Choroid plexus epithelial cell (primary cell): ENCODE measurements around the gene KRTAP5-5.
"Not testable (repeated sequence)": the region's sequence is repeated elsewhere in the genome, so short reads cannot be mapped to it uniquely, and the experiment has no call there.

Source experiments
- DNase-seq: peaks from one replicate; pipeline ENCODE4 v3.0.0-alpha.2; 2010; ENCODE audit warnings: low read depth
- H3K4me3 ChIP-seq: 2 replicates; pipeline ENCODE4 v1.5.1; 2011; ENCODE audit warnings: low read depth, mild to moderate bottlenecking, control low read depth, low read length, moderate library complexity
- TF ChIP-seq, protein P1 (sequence below): conservative IDR thresholded peaks from 2 replicates; pipeline ENCODE4 v1.5.1; 2011; ENCODE audit warnings: low read depth, mild to moderate bottlenecking, control low read depth, inconsistent platforms, low read length, moderate library complexity

The KRTAP5-5 gene

DNA sequence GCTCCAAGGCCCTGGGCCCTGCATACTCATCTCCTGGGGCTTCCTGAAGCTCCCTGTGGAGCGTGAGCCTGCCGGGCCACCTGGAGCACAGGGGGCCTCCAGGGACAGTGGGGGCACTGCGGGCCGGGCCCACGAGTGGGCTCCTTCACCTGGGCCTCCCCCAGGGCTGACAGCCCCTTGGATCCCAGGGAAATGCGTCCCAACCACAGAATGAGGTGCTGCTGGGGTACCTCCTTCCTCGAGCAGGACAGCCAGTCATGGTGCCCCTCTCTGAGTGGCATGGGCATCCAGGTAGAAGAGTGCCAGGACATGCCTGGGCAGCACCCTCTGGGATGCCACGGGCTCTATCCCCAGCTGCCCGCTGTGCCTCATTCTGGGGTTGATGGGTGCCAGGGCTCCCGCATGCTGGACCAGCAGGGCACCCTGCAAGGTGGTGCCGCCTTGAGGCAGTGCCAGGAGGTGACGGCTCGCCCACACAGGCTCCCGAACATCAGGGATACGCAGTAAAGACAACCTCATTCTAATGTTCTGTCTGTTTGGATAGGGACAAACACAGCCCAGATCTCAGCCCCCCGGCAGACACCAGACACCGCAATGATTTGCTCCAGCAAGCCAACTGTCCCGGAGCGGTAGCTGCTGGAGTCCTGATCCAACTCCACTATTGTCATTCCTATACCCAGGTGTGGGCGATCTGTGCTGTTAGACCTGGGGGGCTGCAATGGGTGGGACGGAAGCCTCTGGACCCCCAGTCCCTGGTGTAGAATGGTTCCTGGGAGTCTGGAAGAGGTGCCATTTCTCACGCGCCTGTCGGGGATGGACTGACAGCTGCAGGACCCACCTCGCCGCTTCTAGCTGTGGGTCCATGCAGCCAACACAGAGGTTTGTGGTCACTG, 25.8 kb downstream of the KRTAP5-5 start:
- DNase-seq = no peak
- no peak overlapping the region for H3K4me3 ChIP-seq
- TF ChIP-seq, protein P1, sequence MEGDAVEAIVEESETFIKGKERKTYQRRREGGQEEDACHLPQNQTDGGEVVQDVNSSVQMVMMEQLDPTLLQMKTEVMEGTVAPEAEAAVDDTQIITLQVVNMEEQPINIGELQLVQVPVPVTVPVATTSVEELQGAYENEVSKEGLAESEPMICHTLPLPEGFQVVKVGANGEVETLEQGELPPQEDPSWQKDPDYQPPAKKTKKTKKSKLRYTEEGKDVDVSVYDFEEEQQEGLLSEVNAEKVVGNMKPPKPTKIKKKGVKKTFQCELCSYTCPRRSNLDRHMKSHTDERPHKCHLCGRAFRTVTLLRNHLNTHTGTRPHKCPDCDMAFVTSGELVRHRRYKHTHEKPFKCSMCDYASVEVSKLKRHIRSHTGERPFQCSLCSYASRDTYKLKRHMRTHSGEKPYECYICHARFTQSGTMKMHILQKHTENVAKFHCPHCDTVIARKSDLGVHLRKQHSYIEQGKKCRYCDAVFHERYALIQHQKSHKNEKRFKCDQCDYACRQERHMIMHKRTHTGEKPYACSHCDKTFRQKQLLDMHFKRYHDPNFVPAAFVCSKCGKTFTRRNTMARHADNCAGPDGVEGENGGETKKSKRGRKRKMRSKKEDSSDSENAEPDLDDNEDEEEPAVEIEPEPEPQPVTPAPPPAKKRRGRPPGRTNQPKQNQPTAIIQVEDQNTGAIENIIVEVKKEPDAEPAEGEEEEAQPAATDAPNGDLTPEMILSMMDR = no peak

DNA sequence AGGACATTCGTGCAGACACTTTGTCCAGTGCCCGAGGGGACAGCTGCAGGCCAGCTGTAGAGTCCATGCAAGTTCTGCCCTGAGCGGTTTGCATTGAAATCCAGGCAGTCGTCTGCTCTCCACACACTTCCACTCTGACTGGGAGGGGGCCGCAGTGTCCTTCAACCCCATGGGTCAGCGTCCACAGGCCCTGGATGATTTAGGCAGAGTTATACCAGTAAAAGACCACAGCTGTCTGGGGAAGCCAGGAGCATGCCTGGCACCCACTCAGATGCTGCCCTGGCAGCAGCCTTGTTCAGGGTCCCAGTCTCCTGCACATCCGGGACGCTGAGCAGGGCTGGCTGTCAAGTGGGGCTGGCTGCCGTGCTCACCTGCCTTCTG, 26.5 kb downstream of the KRTAP5-5 start:
- TF ChIP-seq, protein P1 = no peak
- H3K4me3 ChIP-seq = no peak overlapping the region
- DNase-seq = no peak

DNA sequence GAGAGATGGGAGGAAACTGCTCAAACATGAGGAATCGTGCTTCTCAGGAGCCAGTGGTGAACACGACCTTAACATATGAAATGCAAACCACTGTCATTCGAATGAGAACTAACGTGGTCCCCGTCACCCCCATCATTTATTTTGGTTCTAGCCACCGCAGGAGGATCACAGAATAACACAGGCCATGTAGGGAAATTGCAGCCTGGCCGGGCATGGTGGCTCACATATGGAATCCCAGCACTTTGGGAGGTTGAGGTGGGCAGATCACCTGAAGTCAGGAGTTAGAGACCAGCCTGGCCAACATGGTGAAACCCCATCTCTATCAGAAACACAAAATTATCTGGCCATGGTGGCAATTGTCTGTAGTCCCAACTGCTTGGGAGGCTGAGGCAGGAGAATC, 27.1 kb downstream of the KRTAP5-5 start:
- DNase-seq = no peak
- no peak overlapping the region for H3K4me3 ChIP-seq
- TF ChIP-seq, protein P1 = no peak

DNA sequence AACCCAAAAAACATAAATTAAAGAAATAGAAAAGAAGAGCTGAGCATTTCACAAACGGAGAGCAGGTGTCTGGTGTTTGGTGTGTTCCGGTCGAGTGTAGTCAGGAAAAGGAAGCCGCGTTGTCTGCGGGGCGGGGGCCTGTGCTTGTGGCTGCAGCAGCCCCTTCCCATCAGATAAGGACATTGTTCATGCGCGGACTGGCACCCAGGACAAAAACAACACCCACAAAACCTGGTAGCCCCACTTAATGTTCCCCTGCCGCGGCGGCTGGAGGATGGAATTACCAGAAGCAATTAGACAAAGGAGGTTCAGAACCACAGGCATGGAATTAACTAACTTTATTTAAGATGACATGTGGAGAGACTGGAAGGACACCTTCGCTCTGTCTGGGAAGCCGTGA, 29.9 kb downstream of the KRTAP5-5 start:
- DNase-seq = no peak
- TF ChIP-seq, protein P1 = no peak
- H3K4me3 ChIP-seq = no peak overlapping the region

DNA sequence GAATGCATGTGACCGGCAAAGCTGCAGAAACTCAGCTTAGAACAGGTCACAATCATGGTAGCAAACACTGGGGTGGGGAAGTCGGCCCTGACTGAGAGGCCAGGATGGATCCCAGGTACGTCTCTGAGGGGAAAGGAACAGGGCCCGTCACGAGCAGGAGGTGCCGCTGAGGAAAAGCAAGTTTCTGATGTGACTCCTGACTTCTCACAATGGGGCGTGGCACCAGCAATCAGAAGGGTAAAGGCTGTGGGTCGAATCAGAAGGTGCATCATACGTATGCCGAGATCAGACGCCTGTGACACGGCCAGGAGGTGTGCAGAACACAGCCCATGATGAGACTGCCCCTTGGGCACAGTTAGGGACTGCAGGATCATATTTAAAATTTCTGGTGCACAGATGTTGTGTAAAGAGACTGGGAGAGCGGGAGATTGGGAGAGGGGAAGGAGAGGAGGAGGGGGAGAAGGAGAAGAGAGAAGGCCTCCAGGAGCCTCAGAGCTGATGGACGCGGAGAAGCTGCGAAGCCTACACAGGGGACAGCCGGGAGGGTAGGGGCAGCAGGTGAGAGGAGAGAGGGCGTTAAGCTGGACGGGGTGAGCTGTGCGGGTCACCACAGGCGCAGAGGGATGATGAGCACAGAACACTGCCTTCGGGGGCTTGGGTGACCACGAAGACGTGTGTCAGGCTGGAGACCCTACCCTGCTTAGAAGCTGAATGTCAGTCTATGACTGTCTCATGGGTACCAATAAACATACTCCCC, 30.7 kb downstream of the KRTAP5-5 start:
- H3K4me3 ChIP-seq = no peak overlapping the region
- TF ChIP-seq, protein P1 = no peak
- no peak for DNase-seq

DNA sequence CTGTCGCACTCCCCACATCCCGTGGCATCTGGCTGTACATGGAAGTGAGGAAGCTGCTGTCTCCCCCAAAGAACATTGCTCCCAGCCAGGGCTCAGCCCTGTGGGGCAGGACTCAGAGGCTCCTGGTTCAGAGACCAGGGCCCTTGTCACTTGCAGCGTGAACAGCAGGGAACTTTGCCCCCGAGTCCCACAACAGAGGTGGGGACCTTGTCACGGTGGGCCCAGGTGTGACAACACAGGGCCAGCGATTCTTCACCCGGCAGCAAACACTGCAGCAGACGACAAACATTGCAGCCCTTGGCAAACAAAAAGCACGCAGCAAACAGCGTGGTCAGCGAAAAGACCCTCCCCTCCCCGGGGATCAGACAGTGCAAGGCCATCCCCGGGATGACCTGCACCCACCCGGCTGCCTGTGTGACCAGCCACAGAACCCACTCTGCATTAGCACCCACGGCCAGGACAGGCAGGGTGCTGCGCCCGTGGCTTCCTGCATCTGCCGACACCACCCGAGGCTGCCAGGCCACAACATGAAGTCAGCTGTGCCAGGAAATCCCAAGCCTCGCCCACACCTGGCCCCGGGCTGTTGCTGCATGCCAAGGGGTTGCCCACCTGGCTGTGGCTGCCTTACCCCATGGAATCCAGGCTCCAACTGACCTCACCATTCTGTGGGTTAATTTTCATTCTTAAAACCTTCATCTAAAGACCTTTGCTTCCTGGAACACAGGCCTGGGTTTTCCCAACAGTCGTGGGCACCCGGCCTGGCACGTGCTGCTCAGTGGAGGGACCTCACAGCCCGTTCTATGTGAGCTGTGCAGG, 32.1 kb downstream of the KRTAP5-5 start:
- not testable (repeated sequence) for DNase-seq, H3K4me3 ChIP-seq

DNA sequence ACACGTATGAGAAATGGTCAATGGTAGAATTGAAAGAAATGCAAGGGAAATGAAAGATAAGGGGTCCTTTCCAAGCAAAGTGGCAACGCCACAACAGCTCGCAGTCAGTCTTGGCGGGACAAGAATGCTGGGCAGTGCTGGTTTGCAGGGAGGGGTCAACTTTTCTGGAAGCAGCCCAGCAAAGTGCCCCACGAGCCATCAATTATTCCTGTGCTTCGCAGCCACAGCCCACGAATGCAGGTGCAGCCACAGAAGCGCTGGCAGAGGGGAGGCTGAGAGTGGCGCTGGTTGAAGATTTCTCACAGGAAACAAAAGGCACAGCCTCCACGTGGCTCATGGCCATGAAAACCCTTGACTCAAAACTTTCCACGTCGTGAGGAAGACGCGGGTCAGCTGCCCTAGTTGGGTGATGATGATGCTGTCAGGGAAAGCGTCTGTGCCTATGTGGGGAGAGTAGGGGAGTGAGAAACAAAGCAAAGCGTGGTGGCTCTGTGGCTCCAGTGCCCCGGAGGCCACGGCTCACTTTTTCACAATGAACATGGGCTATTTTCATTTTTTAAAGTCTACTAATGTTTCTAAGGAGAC, 33.2 kb downstream of the KRTAP5-5 start:
- H3K4me3 ChIP-seq, DNase-seq: not testable (repeated sequence)
